MM.1S (cell line): ENCODE measurements around the gene RFC5.

ENCODE experiments used
- EZH2 ChIP-seq: fragments of 300-600 bp; sonication (generic); optimal IDR thresholded peaks from 2 replicates; pipeline ENCODE3; 2017; ENCODE audit warnings: low read depth, mild to moderate bottlenecking, antibody characterized with exemption, low read length, mixed read lengths
- EZH2phosphoT487 ChIP-seq: fragments of 300-600 bp; sonication (generic); IDR thresholded peaks from 2 replicates; pipeline ENCODE4 v1.6.1; 2018; ENCODE audit warnings: antibody characterized with exemption, low read length
- TF ChIP-seq, protein P1 (sequence below): fragments of 300-600 bp; sonication (generic); IDR thresholded peaks from 2 replicates; pipeline ENCODE4 v1.5.1; 2016; ENCODE audit warnings: antibody characterized with exemption, low read length, mixed read lengths

DNA sequence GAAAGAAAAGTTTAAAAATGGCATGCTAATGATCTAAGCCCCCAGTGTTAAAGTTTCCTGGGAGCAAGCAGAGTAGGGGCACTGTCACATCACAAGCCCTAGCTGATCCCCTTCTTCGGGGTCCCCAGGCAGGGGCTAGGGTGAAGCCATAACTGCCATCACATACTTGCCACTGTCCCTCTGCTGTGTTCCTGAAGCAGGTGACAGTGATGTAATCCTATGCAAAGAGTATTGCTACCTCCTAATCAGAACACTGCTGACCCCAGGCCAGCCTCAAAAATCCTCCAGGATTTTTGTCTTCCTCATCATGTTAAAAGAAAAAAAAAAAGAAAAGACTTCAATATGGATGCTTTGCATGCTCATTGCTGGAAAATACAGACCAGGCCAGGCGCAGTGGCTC lies 1.2 kb upstream of the RFC5 start:
- TF ChIP-seq, protein P1, sequence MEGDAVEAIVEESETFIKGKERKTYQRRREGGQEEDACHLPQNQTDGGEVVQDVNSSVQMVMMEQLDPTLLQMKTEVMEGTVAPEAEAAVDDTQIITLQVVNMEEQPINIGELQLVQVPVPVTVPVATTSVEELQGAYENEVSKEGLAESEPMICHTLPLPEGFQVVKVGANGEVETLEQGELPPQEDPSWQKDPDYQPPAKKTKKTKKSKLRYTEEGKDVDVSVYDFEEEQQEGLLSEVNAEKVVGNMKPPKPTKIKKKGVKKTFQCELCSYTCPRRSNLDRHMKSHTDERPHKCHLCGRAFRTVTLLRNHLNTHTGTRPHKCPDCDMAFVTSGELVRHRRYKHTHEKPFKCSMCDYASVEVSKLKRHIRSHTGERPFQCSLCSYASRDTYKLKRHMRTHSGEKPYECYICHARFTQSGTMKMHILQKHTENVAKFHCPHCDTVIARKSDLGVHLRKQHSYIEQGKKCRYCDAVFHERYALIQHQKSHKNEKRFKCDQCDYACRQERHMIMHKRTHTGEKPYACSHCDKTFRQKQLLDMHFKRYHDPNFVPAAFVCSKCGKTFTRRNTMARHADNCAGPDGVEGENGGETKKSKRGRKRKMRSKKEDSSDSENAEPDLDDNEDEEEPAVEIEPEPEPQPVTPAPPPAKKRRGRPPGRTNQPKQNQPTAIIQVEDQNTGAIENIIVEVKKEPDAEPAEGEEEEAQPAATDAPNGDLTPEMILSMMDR = no peak
- no peak for TF ChIP-seq EZH2
- TF ChIP-seq EZH2phosphoT487 = no peak
